Neuronal stem cell (in vitro differentiated cells): Measurements from ENCODE around the gene LARP7.
"Not testable (repeated sequence)": the region's sequence is repeated elsewhere in the genome, so short reads cannot be mapped to it uniquely, and the experiment has no call there.

Experiments used
- DNase-seq: peaks from one replicate; pipeline ENCODE4 v3.0.0-alpha.2; 2013; ENCODE audit warnings: low spot score
- H2AFZ ChIP-seq: one replicate; pipeline ENCODE4 v1.6.1; 2013; ENCODE audit warnings: mild to moderate bottlenecking, low read length, inconsistent platforms
- H2AK5ac ChIP-seq: 2 replicates; pipeline ENCODE4 v1.6.1; 2013; ENCODE audit warnings: low read depth, mild to moderate bottlenecking, inconsistent platforms, low read length, moderate library complexity, mixed read lengths
- H2BK120ac ChIP-seq: 2 replicates; pipeline ENCODE4 v1.6.1; 2013; ENCODE audit warnings: low read depth, mild to moderate bottlenecking, inconsistent platforms, low read length, moderate library complexity, mixed read lengths
- H2BK12ac ChIP-seq: one replicate; pipeline ENCODE4 v1.6.1; 2013; ENCODE audit warnings: low read length, inconsistent platforms
- H2BK15ac ChIP-seq: 2 replicates; pipeline ENCODE4 v1.6.1; 2013; ENCODE audit warnings: mild to moderate bottlenecking, low read length, inconsistent platforms, mixed read lengths
- H2BK5ac ChIP-seq: one replicate; pipeline ENCODE4 v1.6.1; 2013; ENCODE audit warnings: inconsistent platforms, mild to moderate bottlenecking, low read length, moderate library complexity
- H3K14ac ChIP-seq: one replicate; pipeline ENCODE4 v1.6.1; 2013; ENCODE audit warnings: low read length, inconsistent platforms
- H3K18ac ChIP-seq: 2 replicates; pipeline ENCODE4 v1.6.1; 2013; ENCODE audit warnings: low read length, inconsistent platforms
- H3K23ac ChIP-seq: 2 replicates; pipeline ENCODE4 v1.6.1; 2013; ENCODE audit warnings: low read depth, mild to moderate bottlenecking, mixed read lengths, low read length, inconsistent platforms; ENCODE audit not compliant: poor library complexity
- H3K27ac ChIP-seq: replicated peaks from 3 replicates; pipeline ENCODE4 v1.5.1; 2013; ENCODE audit warnings: low read length, inconsistent platforms
- H3K27me3 ChIP-seq, 3 experiments: 2 replicates each; pipeline ENCODE4 v1.6.1; 2013; ENCODE audit warnings: low read length in 3 of 3, mild to moderate bottlenecking in 2 of 3, inconsistent platforms in 1 of 3, low read depth in 1 of 3, mixed read lengths in 1 of 3, moderate library complexity in 1 of 3; ENCODE audit not compliant: control insufficient read depth in 3 of 3, insufficient read depth in 3 of 3
- H3K36me3 ChIP-seq, 2 donors: replicated peaks in 1 of 2; 2 replicates each; pipeline ENCODE4 v1.6.1; 2013; ENCODE audit warnings: low read length in 2 of 2; ENCODE audit not compliant: control insufficient read depth in 2 of 2, insufficient read depth in 2 of 2
- H3K4ac ChIP-seq: 2 replicates; pipeline ENCODE4 v1.6.1; 2013; ENCODE audit warnings: inconsistent platforms, mild to moderate bottlenecking, low read length, moderate library complexity
- H3K4me1 ChIP-seq, 2 donors: 1 replicate in 1 of 2; 2 replicates in 1 of 2; pipeline ENCODE4 v1.6.1; 2013; ENCODE audit warnings: low read length in 2 of 2, low read depth in 1 of 2; ENCODE audit not compliant: control insufficient read depth in 2 of 2, insufficient read depth in 1 of 2
- H3K4me2 ChIP-seq: one replicate; pipeline ENCODE4 v1.6.1; 2013; ENCODE audit warnings: mild to moderate bottlenecking, low read length, inconsistent platforms; ENCODE audit not compliant: insufficient read depth, poor library complexity, severe bottlenecking
- H3K4me3 ChIP-seq, 2 donors: 2 replicates each; pipeline ENCODE4 v1.5.1; 2013; ENCODE audit warnings: low read length in 2 of 2, mild to moderate bottlenecking in 2 of 2, inconsistent platforms in 1 of 2, moderate library complexity in 1 of 2
- H3K79me1 ChIP-seq: one replicate; pipeline ENCODE4 v1.6.1; 2013; ENCODE audit warnings: low read depth, mild to moderate bottlenecking, inconsistent platforms, low read length, moderate library complexity
- H3K9ac ChIP-seq: one replicate; pipeline ENCODE4 v1.6.1; 2013; ENCODE audit warnings: mild to moderate bottlenecking, low read depth, low read length, inconsistent platforms; ENCODE audit not compliant: poor library complexity
- H3K9me3 ChIP-seq, 2 donors: replicated peaks in 1 of 2; 2 replicates each; pipeline versions ENCODE3 to v1.6.1; 2013; ENCODE audit warnings: low read length in 2 of 2, mild to moderate bottlenecking in 2 of 2, inconsistent platforms in 1 of 2, low read depth in 1 of 2, mixed read lengths in 1 of 2, moderate library complexity in 1 of 2; ENCODE audit not compliant: control insufficient read depth in 2 of 2, insufficient read depth in 1 of 2
- H4K8ac ChIP-seq: one replicate; pipeline ENCODE4 v1.6.1; 2013; ENCODE audit warnings: low read depth, mild to moderate bottlenecking, inconsistent platforms, low read length, moderate library complexity
- H4K91ac ChIP-seq: one replicate; pipeline ENCODE4 v1.6.1; 2013; ENCODE audit warnings: low read length, low read depth, mild to moderate bottlenecking, inconsistent platforms; ENCODE audit not compliant: poor library complexity
- WGBS, 2 donors: extraction: QIAGEN DNeasy Blood & Tissue Kit; methylation state at CpG; one replicate each; pipeline ENCODE4 v1.1.7; 2013; ENCODE audit warnings: missing lambda C conversion rate in 2 of 2, mixed read lengths in 1 of 2; ENCODE audit not compliant: insufficient read length in 2 of 2, insufficient replicate concordance in 1 of 2; ENCODE audit errors: extremely low coverage in 2 of 2; 5-methylcytosine and 5-hydroxymethylcytosine counted together

The LARP7 gene

DNA sequence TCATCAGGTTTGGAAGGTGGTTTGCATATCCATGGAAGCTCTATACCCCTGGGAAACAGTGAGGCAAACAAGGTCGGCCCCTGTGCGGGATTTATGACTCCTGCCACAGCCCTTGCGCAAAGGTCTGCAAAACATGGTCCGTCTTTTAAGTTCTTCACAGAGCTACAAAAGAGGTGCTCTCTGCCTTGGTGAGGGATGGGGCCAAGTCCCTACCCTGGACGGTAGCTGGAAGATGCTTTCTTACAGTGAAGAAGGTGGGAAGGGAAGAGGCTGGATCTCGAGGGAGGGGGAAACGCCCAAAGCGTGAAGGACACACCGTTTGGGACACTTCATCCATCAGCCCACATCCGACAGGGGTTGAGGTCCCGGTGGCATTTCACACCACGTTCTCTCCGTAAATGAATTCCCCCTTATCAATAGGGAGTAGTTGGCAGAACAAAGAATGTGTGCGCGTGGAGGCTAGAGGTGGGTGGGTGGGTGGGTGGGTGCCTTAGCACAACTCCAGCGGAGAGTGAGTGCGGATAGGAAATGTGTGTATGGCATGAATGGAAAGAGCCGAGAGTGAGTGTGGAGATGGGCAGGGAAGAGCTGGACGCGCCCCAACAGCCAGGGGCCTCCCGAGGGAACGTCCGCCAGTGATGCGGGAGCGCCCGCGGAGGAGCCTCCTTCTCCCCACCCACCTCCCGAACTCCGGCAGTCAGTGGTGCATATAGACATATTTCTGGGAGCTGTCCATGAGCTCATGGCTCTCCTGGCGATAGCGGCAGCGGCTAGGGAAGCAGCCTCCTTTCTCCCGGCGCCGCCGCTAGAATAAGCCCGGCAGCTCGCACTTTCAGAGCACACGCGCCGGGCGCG is 68.3 kb downstream of the LARP7 start:
- WGBS, 2 donors = no CpG with 5 or more reads among the region's 43 CpGs
- no peak overlapping the region for H4K91ac ChIP-seq
- no peak overlapping the region for H4K8ac ChIP-seq
- H3K4ac ChIP-seq = no peak overlapping the region
- H3K79me1 ChIP-seq = no peaks in the 10 kb centered on the region
- H3K23ac ChIP-seq = peak overlapping the region; percentile 43
- H3K4me2 ChIP-seq = peak overlapping the region; percentile 66
- no peaks in the 10 kb centered on the region for H3K36me3 ChIP-seq
- H2BK15ac ChIP-seq = peak overlapping the region; percentile 37
- no peak overlapping the region for H2AK5ac ChIP-seq
- peaks cover 0 to 9% of the 10 kb centered on the region in 2 donors for H3K4me1 ChIP-seq
- no peak overlapping the region for H3K9ac ChIP-seq
- peak overlapping the region; percentile 65 for H3K18ac ChIP-seq
- peaks cover 2 to 81% (median 11%) of the 10 kb centered on the region in 3 experiments for H3K27me3 ChIP-seq
- H3K9me3 ChIP-seq = no peaks in the 10 kb centered on the region
- DNase-seq = peak; percentile 35
- peak overlapping the region; percentile 90 for H2AFZ ChIP-seq
- H2BK5ac ChIP-seq = no peak overlapping the region
- H3K4me3 ChIP-seq = peak overlapping the region; percentile 44 to 86
- no peak overlapping the region for H3K27ac ChIP-seq
- no peak overlapping the region for H2BK120ac ChIP-seq
- no peak overlapping the region for H2BK12ac ChIP-seq
- no peak overlapping the region for H3K14ac ChIP-seq

DNA sequence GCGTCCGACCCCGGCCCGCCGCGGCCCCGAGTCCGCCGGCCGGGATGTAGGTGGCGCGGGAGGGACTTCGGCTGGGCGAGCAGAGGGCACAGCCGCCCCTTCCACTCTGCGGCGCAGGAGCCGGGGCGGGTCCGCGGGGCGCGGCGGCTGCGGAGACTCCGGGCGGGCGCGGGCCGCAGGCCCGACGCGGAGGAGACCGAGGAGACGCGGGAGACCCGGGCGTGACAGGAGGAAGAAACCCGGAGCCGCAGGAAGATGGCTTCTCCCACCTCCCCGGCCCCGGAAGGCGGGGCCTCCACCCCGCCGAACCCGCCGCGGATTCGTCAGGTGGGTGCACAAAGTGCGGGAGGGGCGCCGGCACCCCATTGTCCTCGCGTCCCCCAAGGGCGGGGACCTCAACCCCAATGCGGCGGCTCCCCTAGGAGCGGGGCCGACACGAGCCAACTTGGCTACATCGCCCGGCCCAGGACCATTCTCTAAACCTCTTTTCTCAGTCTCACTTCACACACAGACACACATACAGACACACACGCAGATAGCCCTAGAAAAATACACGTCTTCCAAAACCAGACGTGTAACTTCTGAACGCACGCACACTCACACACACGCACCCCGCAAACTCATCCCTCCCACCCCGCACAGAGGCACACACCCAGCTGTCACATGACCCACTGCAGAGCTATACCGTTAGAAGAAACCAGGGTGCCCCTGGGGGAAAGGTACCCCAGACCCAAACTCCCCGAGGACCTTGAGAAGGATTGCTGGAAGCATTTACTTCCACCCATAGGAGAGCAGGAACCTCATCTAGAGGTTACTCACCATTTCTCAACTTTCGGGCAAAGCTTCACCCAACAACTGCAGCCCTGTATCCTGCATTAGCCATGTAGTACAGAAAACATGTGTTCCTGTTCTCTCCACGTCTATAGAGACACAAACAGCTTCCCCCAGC is 69.2 kb downstream of the LARP7 start:
- not testable (repeated sequence) for H3K79me1 ChIP-seq, H2AK5ac ChIP-seq, H2BK12ac ChIP-seq, H3K14ac ChIP-seq, H3K9me3 ChIP-seq, H3K4ac ChIP-seq, H2BK15ac ChIP-seq, H2BK5ac ChIP-seq, H3K4me1 ChIP-seq, H3K36me3 ChIP-seq, H4K91ac ChIP-seq, H3K27ac ChIP-seq, H4K8ac ChIP-seq, H2BK120ac ChIP-seq
- H3K27me3 ChIP-seq = peaks cover 2 to 83% (median 11%) of the 10 kb centered on the region in 3 experiments
- peak overlapping the region; percentile 97 for H2AFZ ChIP-seq
- peak overlapping the region; percentile 95 for H3K18ac ChIP-seq
- peak overlapping the region; percentile 48 to 94 for H3K4me3 ChIP-seq
- H3K9ac ChIP-seq = peak overlapping the region; percentile 68
- peak; percentile 24 for DNase-seq
- peak overlapping the region; percentile 55 for H3K4me2 ChIP-seq
- WGBS, 2 donors = no CpG with 5 or more reads among the region's 74 CpGs
- peak overlapping the region; percentile 69 for H3K23ac ChIP-seq

DNA sequence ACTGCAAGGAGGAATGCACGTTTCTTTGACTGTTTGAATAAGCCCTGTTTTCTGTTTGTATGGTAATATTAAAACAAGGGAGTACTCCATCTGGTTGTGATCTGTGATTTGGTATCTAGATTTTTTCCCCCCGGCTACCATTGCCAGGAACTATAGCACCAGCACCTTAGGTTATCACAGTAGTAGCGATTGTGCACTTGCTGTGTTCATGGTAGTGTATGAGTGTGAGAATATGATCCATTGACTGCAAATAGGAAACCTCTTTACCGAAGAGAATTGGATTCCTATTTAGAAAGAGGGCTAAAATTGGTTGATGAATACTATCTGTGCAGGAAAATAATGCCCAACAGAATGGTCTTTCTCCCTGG is 69.9 kb downstream of the LARP7 start:
- no peak overlapping the region for H4K8ac ChIP-seq
- no peak overlapping the region for H3K9ac ChIP-seq
- H3K36me3 ChIP-seq = no peaks in the 10 kb centered on the region
- H2BK15ac ChIP-seq = no peak overlapping the region
- peak overlapping the region; percentile 97 for H2AFZ ChIP-seq
- H3K27ac ChIP-seq = no peak overlapping the region
- no peak overlapping the region for H2BK120ac ChIP-seq
- no peak overlapping the region for H3K18ac ChIP-seq
- no peak overlapping the region for H4K91ac ChIP-seq
- H3K4ac ChIP-seq = no peak overlapping the region
- H3K4me1 ChIP-seq = peaks cover 0 to 9% of the 10 kb centered on the region in 2 donors
- no peak overlapping the region for H2AK5ac ChIP-seq
- H3K79me1 ChIP-seq = no peaks in the 10 kb centered on the region
- peak overlapping the region; percentile 55 for H3K4me2 ChIP-seq
- no CpG with 5 or more reads among the region's 4 CpGs for WGBS, 2 donors
- no peak overlapping the region for H3K14ac ChIP-seq
- H3K27me3 ChIP-seq = peaks cover 2 to 81% (median 11%) of the 10 kb centered on the region in 3 experiments
- no peak for DNase-seq
- H2BK5ac ChIP-seq = no peak overlapping the region
- no peak overlapping the region for H3K23ac ChIP-seq
- H3K9me3 ChIP-seq = no peaks in the 10 kb centered on the region
- H2BK12ac ChIP-seq = no peak overlapping the region
- H3K4me3 ChIP-seq = peak overlapping the region; percentile 48 to 94
